Measurements from ENCODE around the gene ARHGEF39.

DNA sequence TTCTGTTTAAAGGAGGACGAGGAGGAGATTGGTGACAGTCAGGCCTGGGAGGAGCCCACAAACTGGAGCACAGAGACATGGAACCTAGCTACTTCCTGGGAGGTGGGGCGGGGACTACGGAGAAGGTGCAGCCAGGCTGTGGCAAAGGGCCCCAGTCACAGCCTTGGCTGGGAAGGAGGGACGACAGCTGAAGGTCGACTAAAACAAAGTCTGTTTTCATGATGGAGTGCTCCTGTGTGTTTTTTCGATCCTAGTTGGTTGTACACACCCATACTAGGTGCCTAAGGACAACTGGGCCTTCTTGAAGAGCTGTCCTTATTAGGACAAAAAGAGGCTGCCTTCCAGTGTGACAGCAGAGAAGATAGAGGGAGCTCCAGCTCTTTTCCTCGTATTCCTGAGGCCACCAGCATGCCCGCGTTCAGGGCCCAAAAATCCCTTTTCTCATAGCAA is 4.0 kb downstream of the ARHGEF39 start:
- TF ChIP-seq EZH2 (IDR thresholded peaks at IDR 0.05; ENCODE audit: insufficient read depth, poor library complexity, severe bottlenecking) (no peak), EZH2phosphoT487 (IDR thresholded peaks at IDR 0.05; ENCODE audit: insufficient read depth, low read depth) (no peak)
